GM18867 (cell line): Measurements from ENCODE around the gene IQSEC3.
A peak's percentile ranks its signal among the peaks of the same experiment; 100 is the strongest.
"Not testable (repeated sequence)": the region's sequence is repeated elsewhere in the genome, so short reads cannot be mapped to it uniquely, and the experiment has no call there.

Source experiments
- ATAC-seq: cut with Tn5 transposase; IDR thresholded peaks from one replicate; pipeline ENCODE4 v1.9.1; 2021; ENCODE audit warnings: mild to moderate bottlenecking, moderate library complexity; ENCODE audit not compliant: unreplicated experiment

IQSEC3 gene

GRCh38 chr12:212715-213526 lies 146.4 kb downstream of the IQSEC3 start:
- ATAC-seq, result no peak

GRCh38 chr12:213527-213932 lies 147.0 kb downstream of the IQSEC3 start:
- ATAC-seq, result no peak

GRCh38 chr12:214003-214741 lies 147.6 kb downstream of the IQSEC3 start, which contains the start of gene SLC6A12:
SLC6A12 (minus strand) TSS chr12:214157; CDS start chr12:209986, 4,171 bp downstream.
- ATAC-seq, result no peak

GRCh38 chr12:215116-215515 lies 148.5 kb downstream of the IQSEC3 start:
- no peak for ATAC-seq

- not testable (repeated sequence) for ATAC-seq
These were observed 150.5 kb downstream of the IQSEC3 start for GRCh38 chr12:217029-217428.

- ATAC-seq, result no peak
These were observed 151.7 kb downstream of the IQSEC3 start for GRCh38 chr12:218221-218620.

- no peak for ATAC-seq
These were observed 152.4 kb downstream of the IQSEC3 start for GRCh38 chr12:218728-219590.

GRCh38 chr12:219891-220352 lies 153.4 kb downstream of the IQSEC3 start:
- peak; percentile 82 for ATAC-seq

GRCh38 chr12:220491-220890 lies 153.9 kb downstream of the IQSEC3 start:
- no peak for ATAC-seq

- ATAC-seq, result no peak
These were observed 154.5 kb downstream of the IQSEC3 start for GRCh38 chr12:220946-221550.

GRCh38 chr12:221736-222135 lies 155.2 kb downstream of the IQSEC3 start:
- ATAC-seq, result no peak

- ATAC-seq, result no peak
These were observed 157.3 kb downstream of the IQSEC3 start for GRCh38 chr12:223841-224240.

GRCh38 chr12:224330-224729 lies 157.8 kb downstream of the IQSEC3 start:
- no peak for ATAC-seq

GRCh38 chr12:225012-225411 lies 158.4 kb downstream of the IQSEC3 start:
- ATAC-seq, result no peak

GRCh38 chr12:226401-226800 lies 159.8 kb downstream of the IQSEC3 start:
- no peak for ATAC-seq

- no peak for ATAC-seq
These were observed 160.8 kb downstream of the IQSEC3 start for GRCh38 chr12:227286-227915.
